ENCODE measurements around the gene PALMD. TPM values are rescaled to one million over a fixed set of nuclear protein-coding genes. Genes with fewer than 3 reads are reported as not detected.
A peak's percentile ranks its signal among the peaks of the same experiment; 100 is the strongest.

The PALMD gene
- total RNA-seq, 2 donors from 2014 or later, result 80.7 to 104 TPM

DNA sequence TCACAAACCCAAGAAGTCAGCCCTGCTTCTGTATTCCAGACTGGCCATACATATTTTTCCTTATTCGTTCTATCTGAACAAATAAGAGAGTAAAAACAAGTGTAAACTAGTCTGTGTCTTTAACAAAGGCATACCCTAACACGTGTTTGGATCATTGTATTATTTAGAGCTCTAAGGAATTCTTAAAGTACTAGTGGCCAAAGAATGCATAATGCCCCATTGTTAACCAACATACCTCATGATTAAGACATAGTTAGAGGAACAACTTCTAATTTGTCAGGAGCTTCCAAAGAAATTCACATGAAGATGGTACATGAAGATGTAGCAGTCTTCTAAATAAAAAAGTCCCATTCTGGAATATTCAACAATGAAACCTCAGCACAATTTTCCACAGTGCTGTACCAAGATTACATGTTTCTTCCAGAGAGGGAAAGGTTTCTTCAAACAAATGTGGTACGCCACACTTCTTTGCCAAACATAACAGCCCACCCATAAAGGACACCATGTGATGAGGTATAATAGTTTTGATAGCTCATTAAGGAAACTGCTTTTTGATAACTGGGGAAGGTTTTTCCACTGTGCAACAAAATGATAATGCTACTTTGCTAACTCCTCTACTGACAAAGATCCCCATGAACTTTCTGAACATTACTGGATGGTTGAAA is 5.0 kb downstream of the PALMD start:
- ATAC-seq, result peak in 1 of 2 donors; percentile 7
- intact Hi-C loops (cut with DNase I), result no loop called here

DNA sequence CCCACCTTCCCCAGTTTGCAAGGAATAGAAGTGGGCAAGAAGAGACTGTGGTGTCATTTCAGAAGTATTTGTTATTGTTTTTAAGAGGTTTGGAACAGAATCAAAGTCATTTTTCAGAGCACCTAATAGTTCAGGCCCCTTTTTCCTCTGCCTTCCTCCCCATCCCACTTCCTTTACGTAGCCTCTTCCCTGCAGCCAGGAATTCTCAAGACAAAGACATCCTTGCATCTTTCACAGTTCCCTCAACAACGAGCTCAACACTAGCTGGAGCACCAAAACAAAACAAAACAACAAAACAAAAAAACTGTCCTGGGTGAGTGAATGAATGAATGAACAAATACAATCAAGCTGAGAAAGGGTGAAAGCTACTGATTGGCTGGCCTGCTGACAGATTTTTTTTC is 7.0 kb downstream of the PALMD start:
- ATAC-seq (no peak), DNase-seq (no peak)
- intact Hi-C loops (cut with DNase I), result no loop called here

More for the DNA sequence above, 5.0 kb downstream of the PALMD start:
- DNase-seq, result no peak

DNA sequence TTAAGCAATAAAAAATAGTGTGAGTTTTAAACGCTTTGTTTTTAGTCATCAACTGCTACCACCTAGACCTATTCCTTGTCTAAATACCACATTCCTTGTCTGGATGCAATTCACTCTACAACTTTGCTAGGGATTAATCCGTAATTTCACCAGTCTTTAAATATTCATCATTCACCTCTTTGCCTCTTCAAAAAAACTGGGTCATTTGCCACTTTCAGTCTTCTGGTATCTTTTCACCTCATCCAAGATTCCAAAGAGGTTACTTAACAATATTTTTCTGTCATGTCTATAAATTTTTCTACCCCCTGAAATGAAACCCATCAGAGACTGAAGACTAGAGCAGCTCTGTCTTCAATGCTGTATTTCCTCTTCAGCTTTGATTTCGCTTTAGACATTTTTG is 9.5 kb downstream of the PALMD start:
- no peak for DNase-seq
- no peak for ATAC-seq
- intact Hi-C loops (cut with DNase I), result no loop called here

DNA sequence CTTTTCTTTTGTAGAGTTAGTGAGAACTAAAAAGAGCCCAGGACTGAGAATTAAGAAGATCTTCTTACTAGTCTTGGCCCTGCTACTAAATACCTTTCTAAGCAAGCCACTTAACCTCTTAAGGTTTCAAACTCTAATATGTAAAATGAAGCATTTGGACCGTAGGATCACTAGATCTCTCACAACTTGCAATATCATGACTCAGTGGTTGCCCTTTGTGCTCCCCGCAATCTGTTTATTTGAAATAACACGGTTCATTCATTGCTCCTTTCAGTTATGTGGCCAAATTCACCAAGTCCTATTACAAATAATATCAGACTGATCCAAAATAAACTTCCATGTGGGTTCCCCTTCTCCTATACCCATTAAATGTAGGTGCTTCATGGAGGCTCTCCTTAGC is 10.8 kb downstream of the PALMD start:
- intact Hi-C loops (cut with DNase I), result no loop called here
- ATAC-seq, result no peak
- DNase-seq, result no peak

DNA sequence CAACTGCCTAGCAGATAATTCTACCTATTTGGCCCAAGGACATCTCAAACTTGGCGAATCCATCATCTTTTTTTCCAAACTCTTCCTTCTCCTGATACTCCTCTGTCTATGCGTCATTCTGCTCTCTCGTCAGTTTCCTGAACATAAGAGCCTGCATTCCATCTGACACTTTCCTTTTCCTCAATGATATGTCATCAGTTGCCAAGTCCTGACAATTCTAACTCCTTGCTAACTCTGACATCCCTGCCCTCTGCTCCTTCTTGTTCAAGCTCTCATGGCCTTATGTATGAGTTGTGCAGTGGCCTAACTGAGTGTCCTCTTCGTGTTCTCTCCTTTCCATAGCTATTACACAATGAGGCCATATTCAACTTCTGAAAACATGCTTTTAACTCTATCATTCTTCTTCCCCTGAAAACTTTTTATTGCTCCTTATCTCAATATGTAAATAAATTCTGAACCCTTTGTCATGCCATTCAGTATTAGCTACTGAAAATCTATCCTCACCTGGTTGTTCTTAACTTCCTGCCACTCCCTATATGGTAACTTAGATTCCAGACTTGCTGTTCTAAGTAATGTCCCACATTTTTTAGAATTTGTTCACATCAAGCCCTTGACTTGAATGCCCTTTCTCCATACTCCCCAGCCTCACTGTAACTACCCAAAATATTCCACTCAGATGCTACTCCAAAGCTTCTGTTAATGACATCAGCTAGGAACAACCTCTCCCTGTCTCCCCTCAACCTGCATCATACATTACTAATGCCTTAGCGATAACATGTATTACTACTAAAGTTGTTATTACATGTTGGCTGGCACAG is 11.5 kb downstream of the PALMD start:
- peak; percentile 29 to 83 for ATAC-seq
- intact Hi-C loops (cut with DNase I), result no loop called here

DNA sequence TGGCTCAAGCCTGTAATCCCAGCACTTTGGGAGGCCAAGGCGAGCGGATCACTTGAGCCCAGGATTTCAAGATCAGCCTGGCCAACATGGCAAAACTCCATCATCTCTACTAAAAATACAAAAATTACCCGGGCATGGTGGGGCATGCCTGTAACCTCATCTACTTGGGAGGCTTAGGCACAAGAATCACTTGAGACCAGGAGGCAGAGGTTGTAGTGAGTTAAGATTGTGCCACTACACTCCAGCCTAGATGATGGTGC is 12.0 kb downstream of the PALMD start:
- DNase-seq (no peak), ATAC-seq (no peak)
- intact Hi-C loops (cut with DNase I), result no loop called here

More for the DNA sequence above, 11.5 kb downstream of the PALMD start:
- DNase-seq, result no peak

DNA sequence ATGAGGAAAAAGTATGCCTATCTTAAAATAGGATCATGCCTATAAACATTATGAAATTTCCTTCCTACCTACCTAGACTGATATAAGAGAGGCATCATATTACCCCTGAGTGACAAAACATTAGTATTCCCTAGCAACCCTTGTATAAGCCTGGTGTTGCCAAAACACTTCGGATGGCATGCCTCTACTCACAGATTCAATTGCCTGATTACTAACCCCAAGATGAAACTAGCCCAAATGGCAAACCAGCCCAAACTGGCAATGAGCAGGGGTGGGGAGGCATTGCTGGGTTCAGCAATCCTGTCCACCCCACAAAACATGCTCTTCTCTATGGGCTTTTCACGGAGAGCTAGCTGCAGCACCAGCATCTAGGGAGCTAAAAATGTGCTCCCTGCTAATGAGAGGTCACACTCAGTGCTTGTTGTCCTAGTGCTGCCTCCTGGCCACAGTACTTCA is 13.9 kb downstream of the PALMD start:
- intact Hi-C loops (cut with DNase I), result no loop called here
- DNase-seq, result no peak
- ATAC-seq, result peak; percentile 35

DNA sequence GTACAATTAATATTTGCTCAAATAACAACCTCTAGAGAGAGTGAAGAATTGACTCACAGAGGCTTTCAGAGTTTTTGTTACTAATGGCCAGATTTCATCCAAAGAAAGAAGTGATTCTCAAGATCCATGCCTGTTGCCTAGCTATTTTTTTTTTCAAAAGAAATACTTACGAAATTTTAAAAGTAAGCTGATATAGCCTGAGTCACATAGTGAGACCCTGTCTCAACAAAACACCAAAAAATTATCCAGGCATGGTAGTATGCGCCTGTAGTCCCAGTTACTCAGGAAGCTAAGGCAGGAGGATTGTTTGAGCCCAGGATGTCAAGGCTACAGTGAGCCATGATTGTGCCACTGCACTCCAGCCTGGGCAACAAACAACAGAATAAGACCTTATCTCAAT is 14.6 kb downstream of the PALMD start:
- ATAC-seq (no peak), DNase-seq (no peak)
- intact Hi-C loops (cut with DNase I), result no loop called here

DNA sequence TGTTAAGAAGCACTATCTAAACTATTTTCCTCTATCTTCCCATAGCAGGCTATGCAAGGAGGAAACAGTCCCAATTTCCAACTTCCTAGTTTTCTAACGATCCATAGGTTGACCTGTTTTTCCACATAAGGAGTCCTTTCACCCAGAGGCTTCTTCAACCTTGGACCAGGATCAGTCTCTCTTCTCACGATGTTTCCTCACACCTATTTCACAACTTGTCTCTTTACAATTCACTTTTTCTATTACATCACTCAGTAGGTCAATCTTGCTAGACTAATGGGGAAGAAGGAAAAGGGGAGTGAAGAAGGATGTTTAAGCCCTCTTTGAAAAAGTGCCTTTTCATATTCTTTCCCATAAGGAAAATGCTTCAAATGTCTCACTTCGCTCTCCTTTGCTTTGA is 15.9 kb downstream of the PALMD start:
- DNase-seq, result no peak
- intact Hi-C loops (cut with DNase I), result no loop called here
- peak in 1 of 2 donors; percentile 20 for ATAC-seq

DNA sequence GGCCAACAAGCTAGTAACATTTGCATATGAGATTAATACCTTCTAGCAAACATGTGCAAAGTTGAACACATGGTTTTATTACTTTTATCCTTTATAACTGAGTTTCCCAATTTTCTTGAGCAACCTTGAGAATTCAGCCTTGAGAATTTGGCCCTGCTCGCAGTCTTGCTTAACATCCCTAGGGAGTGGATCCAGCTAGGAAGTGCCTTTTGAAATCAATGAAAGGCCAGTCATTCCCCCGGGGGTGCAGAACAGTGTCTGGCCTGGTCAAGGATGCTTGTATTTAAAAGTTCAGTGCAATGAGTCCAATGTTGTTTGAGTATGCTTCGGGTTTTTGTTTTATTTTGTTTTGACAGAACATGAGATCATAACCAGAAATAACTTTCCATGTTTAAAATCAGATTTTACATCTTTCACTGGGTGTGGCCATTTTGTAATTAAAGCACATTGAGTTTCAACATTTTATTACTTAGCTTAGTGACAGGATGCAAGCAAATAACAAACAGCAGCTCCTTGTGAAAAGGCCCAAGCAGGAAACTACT is 16.7 kb downstream of the PALMD start:
- intact Hi-C loops (cut with DNase I), result no loop called here
- ATAC-seq, result peak; percentile 87 to 89
- DNase-seq, result peak; percentile 83

DNA sequence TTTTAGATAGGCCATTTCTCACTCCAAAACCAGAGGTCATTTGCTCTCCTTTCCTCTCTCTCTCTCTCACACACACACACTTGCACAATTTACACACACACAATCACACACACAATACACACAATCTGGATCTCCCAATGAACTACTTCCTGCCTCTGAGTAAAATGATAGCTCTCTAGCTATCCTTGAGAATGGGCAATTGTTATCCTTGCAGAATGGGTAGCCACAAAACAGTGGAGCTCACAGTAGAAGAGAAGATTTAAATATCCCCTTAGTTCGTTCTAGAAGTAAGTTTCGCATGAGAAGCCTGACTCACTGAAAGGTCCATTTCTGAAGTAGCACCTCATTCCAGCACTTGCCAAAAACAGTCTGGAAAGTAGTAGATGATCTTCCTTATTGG is 17.6 kb downstream of the PALMD start:
- ATAC-seq, result no peak
- no peak for DNase-seq
- intact Hi-C loops (cut with DNase I), result no loop called here

DNA sequence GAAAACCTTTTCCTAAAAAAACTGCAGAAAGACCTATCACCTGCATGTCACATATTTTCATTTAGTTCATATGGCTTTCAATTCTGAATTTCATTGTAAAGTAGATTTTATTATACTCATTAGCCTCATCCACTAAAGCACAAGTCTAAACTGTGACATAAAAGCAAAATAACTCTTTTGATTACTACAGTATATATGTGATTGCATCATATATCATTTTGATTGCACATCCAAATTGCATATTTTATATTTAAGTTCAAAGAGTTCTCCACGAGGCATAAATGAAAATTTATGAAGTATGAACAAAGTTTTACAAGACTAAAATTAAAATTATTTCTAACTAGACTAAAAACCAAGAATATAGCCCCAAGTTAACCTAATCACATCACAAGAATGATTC is 19.3 kb downstream of the PALMD start:
- DNase-seq, result no peak
- intact Hi-C loops (cut with DNase I), result no loop called here
- no peak for ATAC-seq

DNA sequence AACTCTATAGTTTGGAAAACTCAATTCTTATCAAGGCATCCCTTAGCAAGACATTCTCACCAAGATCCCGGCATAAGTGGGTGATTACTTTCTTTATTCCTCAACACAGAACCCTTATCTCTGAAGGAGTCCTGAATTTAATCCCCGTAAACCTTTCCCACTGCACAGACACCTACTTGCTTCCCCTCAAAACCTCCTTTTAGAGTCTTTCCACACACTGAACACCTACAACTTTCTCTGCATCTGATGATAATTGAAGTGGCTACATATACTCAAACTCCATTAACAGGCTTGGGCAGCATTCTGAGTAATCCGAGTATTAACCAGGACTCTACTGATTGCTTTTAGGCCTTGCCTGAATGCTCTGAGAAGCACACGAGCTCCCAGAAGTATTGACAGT is 23.5 kb downstream of the PALMD start:
- DNase-seq, result no peak
- no peak for ATAC-seq
- intact Hi-C loops (cut with DNase I), result no loop called here

DNA sequence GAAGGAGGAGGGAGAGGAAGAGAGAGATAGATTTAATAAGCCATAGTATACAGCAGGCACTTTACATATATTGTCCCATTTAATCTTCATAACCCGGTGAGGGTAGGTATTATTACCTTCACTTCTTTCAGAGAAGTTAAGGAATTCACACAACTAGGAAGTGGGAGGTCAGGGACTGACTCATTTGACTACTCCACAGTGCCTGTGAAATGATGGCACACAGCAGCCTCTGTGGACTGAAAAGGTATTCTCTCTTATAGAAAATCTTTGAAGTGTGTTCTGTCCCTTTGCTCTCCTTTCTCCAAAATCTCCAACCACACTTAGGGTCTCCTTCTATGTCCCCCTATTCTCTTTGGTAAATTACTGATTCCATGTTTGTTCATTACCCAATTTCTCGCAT is 23.9 kb downstream of the PALMD start:
- ATAC-seq, result peak in 1 of 2 donors; percentile 41
- intact Hi-C loops (cut with DNase I), result no loop called here

DNA sequence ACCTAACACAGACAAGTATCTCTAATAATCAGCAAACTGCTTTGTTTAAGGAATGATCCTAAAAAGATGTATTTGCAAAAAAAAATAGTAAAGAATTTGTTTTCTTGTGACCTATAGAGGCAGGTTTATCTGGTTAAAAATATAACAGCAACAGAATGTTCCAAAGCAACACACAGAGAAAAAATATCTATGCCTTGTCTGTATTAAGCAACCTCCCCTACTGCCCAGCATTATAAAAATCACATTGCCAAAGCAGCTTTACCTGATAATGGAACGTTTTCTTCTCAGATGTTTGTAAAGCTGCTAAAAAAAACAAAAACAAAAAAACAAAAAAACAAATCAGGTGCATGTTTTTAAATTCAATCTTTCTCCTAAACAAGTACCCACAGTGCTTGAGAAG is 24.7 kb downstream of the PALMD start:
- ATAC-seq (no peak), DNase-seq (no peak)
- intact Hi-C loops (cut with DNase I), result no loop called here

More for the DNA sequence above, 23.9 kb downstream of the PALMD start:
- DNase-seq, result no peak

DNA sequence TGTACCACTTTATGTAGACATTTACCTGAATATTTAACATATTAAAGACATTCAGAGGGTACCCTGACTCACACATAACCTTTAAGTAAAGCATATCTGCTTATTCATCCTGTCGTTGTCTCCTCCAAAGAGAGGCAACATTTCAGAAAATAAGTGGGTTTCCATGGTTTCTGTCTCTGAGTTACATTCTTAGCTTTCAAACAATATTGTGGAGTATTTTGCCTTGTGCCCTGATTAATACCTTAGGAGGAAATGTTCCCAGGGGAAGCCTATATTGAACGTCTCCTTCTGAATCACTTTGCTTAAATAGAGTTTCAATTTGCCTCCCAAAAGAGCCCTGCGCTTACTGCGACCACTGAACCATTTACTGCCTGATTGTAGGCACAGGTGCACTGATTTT is 26.1 kb downstream of the PALMD start:
- ATAC-seq, result no peak
- DNase-seq, result no peak
- intact Hi-C loops (cut with DNase I), result no loop called here

DNA sequence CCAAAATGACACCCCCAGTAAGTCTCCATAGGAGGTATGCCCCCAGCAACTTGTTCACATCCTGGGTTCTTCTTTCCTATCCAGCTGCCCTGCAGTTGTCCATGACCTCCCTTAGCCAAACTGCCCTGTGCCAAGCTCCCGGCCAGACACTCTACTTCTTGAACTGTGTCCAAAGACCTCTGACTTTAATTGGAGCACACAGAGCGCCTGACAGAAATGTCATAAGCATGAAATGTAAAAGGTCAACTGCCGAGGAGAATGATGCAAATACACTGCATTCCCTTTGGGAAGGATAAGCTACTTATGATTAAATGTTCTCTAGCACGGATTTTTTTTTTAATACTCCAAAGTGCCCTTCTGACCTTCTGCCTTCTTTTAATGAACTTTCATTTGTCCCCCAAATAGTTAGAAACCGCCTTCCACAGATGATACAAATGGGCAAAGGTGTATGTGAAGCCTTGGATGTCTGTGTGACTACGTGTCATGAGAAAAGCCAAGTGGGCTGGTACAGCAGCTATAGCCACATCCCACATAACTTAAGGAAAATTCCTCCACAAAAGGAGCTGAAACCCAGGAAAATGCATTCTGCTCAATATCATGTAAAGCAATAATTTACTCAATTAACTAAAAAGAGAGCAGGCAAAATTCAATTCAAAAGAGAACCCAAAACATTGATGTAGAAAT is 26.8 kb downstream of the PALMD start:
- ATAC-seq (peak; percentile 80 to 90), DNase-seq (peak; percentile 41)
- intact Hi-C loops (cut with DNase I), result no loop called here

DNA sequence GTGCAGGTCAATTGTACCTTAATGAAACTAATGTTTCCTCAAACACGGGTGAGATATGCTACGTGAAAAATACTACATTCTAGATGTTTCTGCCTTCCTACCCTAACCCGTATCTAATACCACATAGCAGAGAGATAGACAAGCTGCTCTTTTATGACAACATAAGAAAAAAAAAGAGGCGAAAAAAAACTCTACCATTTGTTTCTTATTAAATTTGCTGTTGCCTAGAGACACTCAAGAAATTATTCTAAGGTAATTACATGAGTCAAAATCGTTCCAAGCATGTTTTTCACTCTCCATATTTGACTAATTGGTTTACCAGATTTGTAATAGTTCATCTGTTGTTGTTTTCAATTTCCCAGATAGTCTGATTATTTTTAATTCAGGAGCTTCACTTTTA is 27.4 kb downstream of the PALMD start:
- ATAC-seq (no peak), DNase-seq (no peak)
- intact Hi-C loops (cut with DNase I), result no loop called here

DNA sequence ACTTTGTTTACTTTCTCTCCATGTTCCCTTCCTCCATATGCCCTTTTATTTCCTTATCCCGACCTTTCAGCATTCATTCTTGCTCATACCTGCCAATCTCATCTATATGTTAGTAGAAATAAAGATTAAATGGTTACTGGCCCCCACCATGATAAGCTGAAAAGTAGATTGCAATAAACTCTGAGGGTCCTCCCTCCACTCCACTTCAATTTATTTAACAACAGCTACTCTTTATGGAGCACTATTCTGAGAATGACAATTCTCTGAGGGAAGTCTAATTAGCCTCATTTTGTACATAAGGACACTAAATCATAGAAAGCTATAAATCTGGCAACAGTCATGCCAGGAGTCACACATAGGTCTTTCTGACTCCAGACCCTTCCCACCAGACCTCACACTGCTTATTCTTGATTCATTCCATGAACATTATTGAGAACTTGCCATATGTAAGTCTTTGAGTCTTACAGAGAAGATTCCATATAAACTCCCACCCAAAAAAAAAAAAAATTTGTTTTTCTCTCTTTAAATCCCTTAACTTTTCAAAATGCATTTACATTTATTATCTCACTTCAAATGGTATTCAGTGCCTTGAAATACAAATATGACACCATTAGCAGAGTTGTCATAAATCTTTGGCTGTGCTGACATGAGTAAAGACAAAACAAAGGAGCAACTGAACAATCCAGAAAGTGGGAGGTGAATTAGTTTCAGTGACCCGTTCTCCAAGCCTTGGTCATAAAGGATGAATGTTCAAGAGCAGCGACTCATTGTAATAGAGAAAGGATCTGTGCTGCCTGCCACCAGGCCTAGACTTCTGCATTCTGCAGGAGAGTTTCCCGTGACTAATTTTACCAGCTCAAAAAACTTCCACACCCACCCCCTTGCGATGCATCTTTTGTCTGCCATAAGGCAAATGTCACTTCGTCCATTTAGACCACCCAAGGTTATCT is 28.5 kb downstream of the PALMD start:
- intact Hi-C loops (cut with DNase I), result no loop called here
- ATAC-seq (no peak), DNase-seq (no peak)
